Sciatic nerve (tissue), 2 donors: ENCODE data around the gene WDFY3. TPM values are rescaled to one million over a fixed set of nuclear protein-coding genes. Genes with fewer than 3 reads are reported as not detected.
"Not testable (repeated sequence)": the region's sequence is repeated elsewhere in the genome, so short reads cannot be mapped to it uniquely, and the experiment has no call there.

Experiments used
- ATAC-seq: fragments of 200-7000 bp; cut with Tn5 transposase; one replicate; pipeline ENCODE4 v1.9.1; 2020; ENCODE audit warnings: mild to moderate bottlenecking, moderate library complexity
- DNase-seq: peaks from one replicate; pipeline ENCODE4 v3.0.0-alpha.2; 2020; ENCODE audit warnings: low spot score
- intact Hi-C: fragments of 100-400 bp; cut with DNase I; formaldehyde crosslinking; loops from one replicate; pipeline ENCODE4 v1.14.2; 2022
- total RNA-seq: library from RNA; stranded (reverse); fragmentation: NEBNext Ultra II Directional; extraction: Animal tissue kit (Norgen Biotek cat#: 25700); gene quantifications from one replicate; pipeline ENCODE4 v1.2.1, GENCODE V29; 2021
- donor health status: DM: no; HTN: no; CAD: no.
- donor health status: DM: no; HTN: no; CAD: no.

Gene WDFY3
- total RNA-seq, 1 donor from 2014 or later: 139 TPM

DNA sequence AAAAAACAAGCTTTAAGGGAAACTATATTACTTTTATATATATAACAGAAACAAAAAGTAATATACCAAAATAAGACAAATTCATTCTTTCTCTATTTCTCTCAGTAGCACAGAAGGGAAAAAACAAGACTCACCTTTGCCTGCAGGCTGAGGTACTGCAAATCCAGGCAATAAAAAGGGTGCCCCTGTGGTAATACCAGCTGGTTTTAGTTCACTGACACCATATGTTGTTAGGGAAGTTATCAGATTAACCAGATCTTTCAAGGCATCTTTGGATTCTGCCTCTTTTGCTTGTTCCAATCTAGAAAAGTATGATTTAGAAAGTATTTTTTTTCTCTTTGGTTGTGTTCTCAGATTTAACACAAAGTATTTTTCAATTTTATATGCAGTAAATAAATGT is 139.8 kb downstream of the WDFY3 start:
- intact Hi-C loops: no loop called here
- ATAC-seq: no peak

DNA sequence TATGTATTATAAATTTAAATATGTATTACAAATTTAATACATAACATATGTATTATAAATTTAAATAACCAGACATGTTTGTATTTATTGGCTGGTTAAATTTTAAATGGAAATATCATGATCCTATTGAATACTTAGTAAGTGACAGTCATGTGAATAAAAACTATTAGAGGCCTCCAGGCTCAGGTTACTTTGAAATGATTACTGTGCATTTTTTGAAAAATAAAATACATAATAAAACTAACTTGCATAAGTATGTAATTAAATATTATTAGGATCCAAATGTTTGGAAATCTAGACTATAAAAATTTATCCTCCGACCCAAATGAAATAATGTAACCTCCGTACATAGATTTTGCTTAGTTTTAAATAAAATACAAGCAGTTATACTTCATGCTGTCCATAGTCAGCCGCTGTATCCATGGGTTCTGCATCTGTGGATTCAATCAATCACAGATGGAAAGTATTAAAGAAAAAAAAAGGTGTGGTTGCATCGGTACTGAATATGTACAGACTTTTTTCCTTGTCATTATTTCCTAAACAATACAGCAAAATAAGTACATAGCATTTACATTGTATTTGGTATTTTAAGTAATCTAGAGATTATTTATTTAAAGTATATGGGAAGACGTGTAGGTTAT is 140.7 kb downstream of the WDFY3 start:
- ATAC-seq (no peak), DNase-seq (no peak)
- intact Hi-C loops: no loop called here

More for the DNA sequence above, 139.8 kb downstream of the WDFY3 start:
- no peak for DNase-seq

GRCh38 chr4:84821064-84821463 is 145.4 kb downstream of the WDFY3 start:
- intact Hi-C loops: no loop called here
- DNase-seq (no peak), ATAC-seq (no peak)

- ATAC-seq: no peak
- intact Hi-C loops: no loop called here
These were observed 152.3 kb downstream of the WDFY3 start for GRCh38 chr4:84814094-84814750.

DNA sequence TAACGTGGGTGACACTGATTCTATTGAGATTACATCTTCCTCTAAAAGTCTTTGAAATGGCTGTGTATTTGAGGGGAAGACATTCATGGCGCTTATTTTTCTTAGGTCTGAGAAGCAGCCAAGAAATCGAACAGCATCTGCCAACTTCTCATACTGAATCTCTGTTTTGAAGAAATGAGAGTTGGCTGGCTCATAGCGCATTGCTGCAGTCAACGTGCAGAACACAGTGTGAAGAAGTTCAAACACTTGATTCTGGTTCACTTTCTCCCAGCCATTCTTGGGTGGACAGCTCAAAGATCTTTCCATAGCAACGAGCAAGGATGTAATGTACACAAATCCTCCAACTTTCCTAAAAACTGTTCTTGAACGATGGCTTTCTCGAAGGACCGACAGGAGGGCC is 156.5 kb downstream of the WDFY3 start:
- DNase-seq: no peak
- ATAC-seq: no peak
- intact Hi-C loops: no loop called here

More at GRCh38 chr4:84814094-84814750, 152.3 kb downstream of the WDFY3 start:
- no peak for DNase-seq

DNA sequence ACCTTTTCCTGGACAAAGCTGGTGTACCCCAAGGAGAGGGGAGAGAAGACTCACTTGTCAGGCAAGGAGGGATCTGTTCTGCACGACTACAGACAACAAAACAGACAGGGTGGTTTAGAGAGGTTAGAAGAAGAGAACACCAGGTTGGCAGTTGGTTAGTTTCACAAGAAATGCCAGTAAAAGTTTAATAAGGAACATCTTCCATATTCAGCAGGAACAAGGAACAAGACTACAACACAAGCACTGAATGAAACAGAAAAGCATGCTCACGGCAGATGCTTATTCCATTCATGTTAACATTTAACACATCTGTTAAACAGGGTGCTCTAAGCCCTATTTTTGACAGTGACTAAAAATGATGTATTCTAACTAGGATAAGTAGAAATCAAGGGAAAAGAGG is 158.2 kb downstream of the WDFY3 start:
- intact Hi-C loops: no loop called here

DNA sequence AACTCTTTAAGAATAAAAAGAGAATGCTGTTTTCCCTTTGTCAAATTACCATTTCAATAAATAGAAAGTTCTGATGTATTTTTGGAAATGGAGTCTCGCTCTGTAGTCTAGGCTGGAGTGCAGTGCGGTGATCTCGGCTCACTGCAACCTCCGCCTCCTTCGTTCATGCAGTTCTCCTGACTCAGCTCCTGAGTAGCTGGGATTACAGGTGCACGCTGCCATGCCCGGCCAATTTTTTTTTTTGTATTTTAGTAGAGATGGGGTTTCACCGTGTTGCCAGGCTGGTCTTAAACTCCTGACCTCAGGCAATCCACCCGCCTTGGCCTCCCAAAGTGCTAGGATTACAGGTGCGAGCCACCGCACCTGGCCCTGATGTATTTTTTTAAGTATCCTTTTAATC is 159.9 kb downstream of the WDFY3 start:
- intact Hi-C loops, ATAC-seq, DNase-seq: not testable (repeated sequence)

More for the DNA sequence above, 158.2 kb downstream of the WDFY3 start:
- ATAC-seq: no peak
- DNase-seq: no peak

- no peak for DNase-seq
- ATAC-seq: no peak
- intact Hi-C loops: no loop called here
These were observed 162.4 kb downstream of the WDFY3 start for GRCh38 chr4:84804136-84804535.

DNA sequence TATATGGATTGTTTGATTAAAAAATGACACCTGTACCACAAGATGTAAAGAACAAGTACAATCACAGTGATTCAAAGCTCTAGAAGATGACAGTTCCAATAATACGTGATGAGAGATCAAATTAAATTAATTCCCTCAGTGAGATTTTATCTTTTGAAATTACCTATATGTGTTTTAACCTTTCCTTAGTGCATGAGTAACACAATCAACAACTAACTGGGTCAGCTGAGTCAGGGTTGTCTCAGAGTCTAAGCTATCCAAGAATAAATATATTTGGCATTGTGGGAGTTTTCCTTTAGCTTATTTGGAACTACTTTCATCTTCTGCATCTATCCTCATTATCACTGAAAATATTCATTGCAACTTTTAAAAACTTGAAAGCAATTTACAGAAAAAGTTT is 162.8 kb downstream of the WDFY3 start:
- intact Hi-C loops: no loop called here
- no peak for ATAC-seq
- DNase-seq: no peak

DNA sequence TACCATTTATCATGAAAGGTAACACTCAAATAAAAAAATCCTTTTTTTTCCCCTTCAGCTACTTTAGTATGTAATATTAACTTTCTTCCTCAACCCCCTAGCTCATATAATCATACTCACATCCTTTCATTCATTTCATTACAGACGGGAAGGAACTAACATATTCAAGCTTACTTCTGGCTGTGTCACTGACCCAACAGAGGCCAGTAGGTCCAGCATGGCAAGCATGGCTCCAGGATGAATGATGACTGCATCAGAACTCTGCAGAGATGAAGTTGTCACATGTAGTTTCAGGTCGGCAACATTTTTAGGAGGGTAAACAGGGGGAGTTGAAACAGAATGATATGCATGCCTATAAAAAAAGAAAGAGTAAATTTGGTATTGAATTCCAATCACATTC is 163.4 kb downstream of the WDFY3 start:
- DNase-seq (no peak), ATAC-seq (no peak)
- intact Hi-C loops: no loop called here

DNA sequence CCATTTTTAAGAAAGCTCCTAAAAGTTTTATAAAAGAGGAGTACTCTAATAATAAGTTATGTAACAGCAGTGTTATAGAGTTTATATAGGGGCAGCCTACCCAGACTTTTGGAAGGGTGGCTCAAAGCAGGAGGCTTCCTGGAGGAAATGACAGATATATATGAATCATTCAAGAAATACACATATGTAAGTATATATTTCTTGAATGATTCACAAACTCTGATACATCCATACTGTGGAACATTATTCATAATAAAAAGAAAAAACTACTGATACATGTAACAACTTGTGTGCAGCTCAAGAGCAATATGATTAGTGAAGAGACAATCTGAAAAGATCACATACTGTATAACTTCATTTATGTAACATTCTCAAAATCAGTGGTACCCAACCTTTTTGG is 166.2 kb downstream of the WDFY3 start:
- no peak for DNase-seq
- no peak for ATAC-seq
- intact Hi-C loops: no loop called here

DNA sequence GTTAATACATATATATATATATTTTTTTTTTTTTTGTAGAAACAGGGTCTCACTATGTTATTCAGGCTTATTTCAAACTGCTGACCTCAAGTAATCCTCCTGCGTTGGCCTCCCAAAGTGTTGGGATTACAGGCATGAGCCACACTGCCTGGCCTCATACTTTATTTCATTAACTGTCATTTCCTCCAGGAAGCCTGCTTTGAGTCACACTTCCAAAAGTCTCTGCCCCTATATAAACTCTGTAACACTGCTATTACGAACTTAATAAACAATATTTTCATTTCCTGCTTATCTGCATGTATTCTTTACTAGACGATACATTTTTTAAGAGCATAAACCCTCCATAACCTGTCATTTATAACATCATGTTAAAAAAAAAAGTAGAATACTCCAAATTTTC is 167.2 kb downstream of the WDFY3 start:
- intact Hi-C loops: no loop called here
- DNase-seq: no peak
- ATAC-seq: no peak

DNA sequence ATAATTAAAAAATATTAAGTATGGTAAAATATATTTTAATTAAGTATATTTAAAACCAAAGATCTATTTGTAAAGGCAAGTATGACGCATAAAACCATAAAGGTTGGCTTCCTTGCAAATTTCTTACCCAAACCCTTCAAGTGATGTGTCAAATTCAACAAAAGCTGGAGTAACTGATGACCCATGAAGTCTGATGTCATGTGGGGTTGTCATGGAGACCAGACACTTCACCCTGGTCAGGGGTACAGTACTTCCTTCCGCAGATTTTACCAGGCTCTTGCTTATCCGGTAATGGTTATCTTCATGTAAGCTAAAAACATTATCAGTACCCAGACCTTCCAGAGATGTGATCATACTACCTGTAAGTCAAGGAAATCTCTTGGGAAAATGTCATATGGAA is 170.1 kb downstream of the WDFY3 start:
- no peak for DNase-seq
- ATAC-seq: no peak
- intact Hi-C loops: no loop called here

GRCh38 chr4:84792366-84793301 is 173.9 kb downstream of the WDFY3 start:
- intact Hi-C loops: no loop called here

DNA sequence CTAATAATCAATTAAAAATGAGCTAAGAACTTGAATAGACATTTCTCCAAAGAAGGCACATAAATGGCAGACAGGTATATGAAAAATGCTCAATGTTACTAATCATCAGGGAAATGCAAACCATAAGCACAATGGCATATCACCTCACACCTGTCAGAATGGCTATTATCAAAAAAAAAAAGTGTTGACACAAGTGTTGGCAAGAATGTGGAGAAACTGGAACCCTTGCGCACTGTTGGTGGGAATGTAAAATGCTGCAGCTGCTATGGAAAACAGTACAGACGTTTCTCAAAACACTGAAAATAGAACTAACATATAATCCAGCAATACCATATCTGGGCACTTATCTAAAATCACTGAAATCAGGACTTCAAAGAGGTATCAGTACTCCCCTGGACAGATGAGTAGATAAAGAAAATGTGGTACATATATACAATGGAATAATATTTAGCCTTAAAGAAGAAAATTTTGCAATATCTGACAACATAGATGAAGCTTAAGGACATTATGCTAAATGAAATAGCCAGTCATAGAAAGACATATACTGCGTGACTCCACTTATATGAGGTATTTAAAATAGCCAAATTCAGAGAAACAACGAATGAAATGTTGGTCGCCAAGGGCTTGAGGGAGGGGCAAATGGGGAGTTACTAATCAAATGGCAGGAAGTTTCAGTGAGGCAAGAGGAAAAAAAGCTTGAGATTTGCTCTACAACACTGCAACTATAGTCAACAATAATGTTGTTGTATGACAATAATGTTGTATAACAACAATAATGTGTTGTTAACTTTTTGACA is 175.5 kb downstream of the WDFY3 start:
- DNase-seq (no peak), ATAC-seq (no peak)
- intact Hi-C loops: no loop called here

More at GRCh38 chr4:84792366-84793301, 173.9 kb downstream of the WDFY3 start:
- ATAC-seq (no peak), DNase-seq (no peak)

DNA sequence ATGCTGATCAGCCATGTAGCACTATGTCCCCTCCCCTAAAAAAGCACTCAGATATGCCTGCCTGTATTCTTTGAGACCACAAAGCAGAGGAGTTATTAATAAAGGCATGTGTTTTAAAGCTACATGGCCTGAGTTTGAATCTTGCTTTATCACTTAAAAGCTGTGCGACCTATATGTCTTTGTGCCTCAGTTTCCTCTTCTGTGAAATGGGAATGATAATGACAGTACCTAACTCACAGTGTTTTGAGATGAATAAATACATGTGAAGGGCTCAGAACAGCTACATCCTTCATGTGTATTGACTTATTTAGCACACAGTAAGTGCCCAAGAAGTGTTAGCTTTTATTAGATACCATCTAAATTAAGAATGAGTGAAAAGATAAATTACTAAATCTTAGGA is 180.0 kb downstream of the WDFY3 start:
- DNase-seq (no peak), ATAC-seq (no peak)
- intact Hi-C loops: no loop called here

DNA sequence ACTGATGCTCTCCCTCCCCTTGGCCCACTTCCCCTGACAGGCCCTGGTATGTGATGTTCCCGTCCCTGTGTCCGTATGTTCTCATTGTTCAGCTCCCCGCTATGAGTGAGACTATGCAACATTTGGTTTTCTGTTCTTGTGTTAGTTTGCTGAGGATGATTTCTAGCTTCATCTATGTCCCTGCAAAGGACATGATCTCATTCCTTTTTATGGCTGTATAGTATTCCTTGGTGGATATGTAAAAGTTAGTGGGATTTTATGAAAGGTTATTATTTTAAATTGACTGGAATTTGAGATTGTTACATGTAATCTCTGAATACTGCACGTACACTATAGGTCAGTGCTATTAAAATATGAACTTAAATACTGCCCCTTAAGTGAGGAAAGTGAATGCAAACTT is 184.0 kb downstream of the WDFY3 start:
- intact Hi-C loops: no loop called here
- DNase-seq: no peak
- no peak for ATAC-seq

DNA sequence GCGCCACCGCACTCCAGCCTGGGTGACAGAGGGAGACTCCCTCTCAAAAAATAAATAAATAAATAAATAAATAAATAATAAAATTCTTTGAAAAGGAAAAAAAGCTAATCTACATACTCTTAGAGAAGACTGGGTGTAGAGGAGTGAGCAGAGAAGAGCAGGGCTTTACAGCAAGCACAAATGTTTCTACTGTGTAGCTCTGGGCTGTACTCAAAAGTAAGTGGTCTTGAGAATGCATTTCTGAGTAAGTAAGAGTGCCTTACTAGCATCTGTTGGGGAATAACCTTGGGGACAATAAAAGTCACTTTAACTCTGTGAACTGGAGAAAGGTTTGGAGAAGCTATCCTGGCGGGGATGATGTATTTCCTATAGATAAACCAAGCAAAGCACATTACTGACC is 185.8 kb downstream of the WDFY3 start:
- intact Hi-C loops: no loop called here
- DNase-seq (no peak), ATAC-seq (no peak)

DNA sequence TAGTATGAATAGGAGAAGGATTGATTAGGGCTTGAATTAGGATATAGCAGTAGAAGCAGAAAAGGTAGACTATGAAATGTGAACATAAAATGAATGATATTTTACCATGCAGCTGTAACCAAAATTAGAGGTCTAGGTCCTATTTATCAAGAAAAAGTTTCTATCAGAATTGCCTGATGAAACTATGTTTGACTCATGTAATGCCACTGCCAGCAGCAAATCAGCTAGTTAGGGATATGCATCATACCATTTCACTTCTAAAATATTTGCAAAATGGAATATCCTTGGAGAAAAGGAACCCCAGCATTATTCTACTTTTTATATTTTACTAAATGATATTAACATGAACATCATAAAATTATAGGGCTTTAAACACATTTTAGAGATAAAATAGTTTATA is 188.4 kb downstream of the WDFY3 start:
- ATAC-seq (no peak), DNase-seq (no peak)
- intact Hi-C loops: no loop called here
